GM21619 (cell line): ENCODE data around the gene LMNTD2.
A peak's percentile ranks its signal among the peaks of the same experiment; 100 is the strongest.

Experiments used
- ATAC-seq: cut with Tn5 transposase; IDR thresholded peaks from one replicate; pipeline ENCODE4 v1.9.1; 2021; ENCODE audit not compliant: unreplicated experiment

LMNTD2 gene

GRCh38 chr11:568306-569157 is 8.0 kb upstream of the LMNTD2 start:
- ATAC-seq = peak; percentile 79

GRCh38 chr11:567629-568292 is 7.2 kb upstream of the LMNTD2 start:
- ATAC-seq = no peak

GRCh38 chr11:567011-567628 is 6.6 kb upstream of the LMNTD2 start:
- no peak for ATAC-seq

- ATAC-seq = no peak
These were observed 5.5 kb upstream of the LMNTD2 start for GRCh38 chr11:565921-566509.

- ATAC-seq = no peak
These were observed 3.5 kb upstream of the LMNTD2 start for GRCh38 chr11:563812-564578.

GRCh38 chr11:563066-563811 is 2.7 kb upstream of the LMNTD2 start:
- no peak for ATAC-seq

GRCh38 chr11:562046-562645 is 1.6 kb upstream of the LMNTD2 start:
- no peak for ATAC-seq

GRCh38 chr11:561148-562003 is 838 bp upstream of the LMNTD2 start:
- peak; percentile 10 for ATAC-seq

GRCh38 chr11:559712-560304 is 730 bp downstream of the LMNTD2 start:
- no peak for ATAC-seq

- no peak for ATAC-seq
These were observed 1.4 kb downstream of the LMNTD2 start for GRCh38 chr11:559020-559620.

GRCh38 chr11:558503-558902 is 2.0 kb downstream of the LMNTD2 start:
- no peak for ATAC-seq

GRCh38 chr11:557328-558132 is 3.0 kb downstream of the LMNTD2 start:
- no peak for ATAC-seq

GRCh38 chr11:556662-557256 is 3.8 kb downstream of the LMNTD2 start:
- ATAC-seq = no peak

- no peak for ATAC-seq
These were observed 4.5 kb downstream of the LMNTD2 start for GRCh38 chr11:555780-556661.

- no peak for ATAC-seq
These were observed 5.2 kb downstream of the LMNTD2 start for GRCh38 chr11:555227-555779.
